ENCODE data around the gene LAMA5.

Gene LAMA5

DNA sequence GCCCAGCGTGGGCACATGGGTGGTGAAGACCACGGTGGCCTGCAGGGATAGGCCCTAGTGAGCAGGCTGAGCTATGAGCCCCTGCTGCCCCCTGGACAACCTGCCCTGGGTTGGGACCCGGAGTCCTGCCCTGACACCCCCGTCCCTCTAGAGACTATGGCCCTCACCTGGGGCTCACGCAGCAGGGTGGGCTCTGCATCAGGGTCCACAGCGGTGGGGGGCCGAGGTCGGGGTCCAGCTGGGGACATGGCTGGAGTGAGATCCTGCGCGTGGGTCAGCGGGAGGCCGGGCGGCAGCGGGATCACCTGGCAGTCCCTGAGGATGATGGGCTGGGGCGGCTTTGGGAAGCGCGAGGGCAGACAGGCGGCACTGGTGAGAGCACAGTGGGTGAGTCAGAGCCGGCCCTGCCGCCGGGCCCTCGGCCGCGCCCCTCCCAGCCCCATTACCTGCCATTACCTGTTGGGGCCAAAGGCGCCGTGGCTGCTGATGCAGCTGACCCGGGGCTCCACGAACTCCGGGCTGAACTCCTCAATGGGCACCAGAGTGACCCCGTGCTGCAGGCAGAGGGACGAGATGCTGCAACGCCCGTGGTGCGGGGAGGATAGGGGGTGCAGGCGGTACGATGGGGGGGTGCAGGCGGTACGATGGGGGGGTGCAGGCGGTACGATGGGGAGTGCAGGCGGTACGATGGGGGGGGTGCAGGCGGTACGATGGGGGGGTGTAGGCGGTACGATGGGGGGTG lies 36.4 kb downstream of the LAMA5 start:
- Histone ChIP-seq H3K4me1 (ENCODE audit: low read length) (no peaks in the 10 kb centered on the region), H3K36me3 (replicated peaks; ENCODE audit: low read depth, low read length) (no peaks in the 10 kb centered on the region), H4K20me1 (ENCODE audit: insufficient read depth, low read length) (no peaks in the 10 kb centered on the region), H3K9ac (ENCODE audit: low read length) (no peak overlapping the region), H3K4me2 (ENCODE audit: low read length) (no peak overlapping the region), H3K79me2 (ENCODE audit: low read length) (no peaks in the 10 kb centered on the region), H3K27me3 (ENCODE audit: low read depth, low read length) (no peaks in the 10 kb centered on the region), H2AFZ (ENCODE audit: low read depth, low read length) (no peak overlapping the region), H3K9me3 (ENCODE audit: insufficient read depth, low read length) (no peaks in the 10 kb centered on the region), H3K4me3 (ENCODE audit: low read length) (no peak overlapping the region), H3K27ac (ENCODE audit: low read length) (no peak overlapping the region)
- TF ChIP-seq, protein P1, sequence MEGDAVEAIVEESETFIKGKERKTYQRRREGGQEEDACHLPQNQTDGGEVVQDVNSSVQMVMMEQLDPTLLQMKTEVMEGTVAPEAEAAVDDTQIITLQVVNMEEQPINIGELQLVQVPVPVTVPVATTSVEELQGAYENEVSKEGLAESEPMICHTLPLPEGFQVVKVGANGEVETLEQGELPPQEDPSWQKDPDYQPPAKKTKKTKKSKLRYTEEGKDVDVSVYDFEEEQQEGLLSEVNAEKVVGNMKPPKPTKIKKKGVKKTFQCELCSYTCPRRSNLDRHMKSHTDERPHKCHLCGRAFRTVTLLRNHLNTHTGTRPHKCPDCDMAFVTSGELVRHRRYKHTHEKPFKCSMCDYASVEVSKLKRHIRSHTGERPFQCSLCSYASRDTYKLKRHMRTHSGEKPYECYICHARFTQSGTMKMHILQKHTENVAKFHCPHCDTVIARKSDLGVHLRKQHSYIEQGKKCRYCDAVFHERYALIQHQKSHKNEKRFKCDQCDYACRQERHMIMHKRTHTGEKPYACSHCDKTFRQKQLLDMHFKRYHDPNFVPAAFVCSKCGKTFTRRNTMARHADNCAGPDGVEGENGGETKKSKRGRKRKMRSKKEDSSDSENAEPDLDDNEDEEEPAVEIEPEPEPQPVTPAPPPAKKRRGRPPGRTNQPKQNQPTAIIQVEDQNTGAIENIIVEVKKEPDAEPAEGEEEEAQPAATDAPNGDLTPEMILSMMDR (IDR thresholded peaks at IDR 0.05; ENCODE audit: low read depth, low read length) = no peak
- TF ChIP-seq EZH2phosphoT487 (IDR thresholded peaks at IDR 0.05; ENCODE audit: low read depth) = no peak

DNA sequence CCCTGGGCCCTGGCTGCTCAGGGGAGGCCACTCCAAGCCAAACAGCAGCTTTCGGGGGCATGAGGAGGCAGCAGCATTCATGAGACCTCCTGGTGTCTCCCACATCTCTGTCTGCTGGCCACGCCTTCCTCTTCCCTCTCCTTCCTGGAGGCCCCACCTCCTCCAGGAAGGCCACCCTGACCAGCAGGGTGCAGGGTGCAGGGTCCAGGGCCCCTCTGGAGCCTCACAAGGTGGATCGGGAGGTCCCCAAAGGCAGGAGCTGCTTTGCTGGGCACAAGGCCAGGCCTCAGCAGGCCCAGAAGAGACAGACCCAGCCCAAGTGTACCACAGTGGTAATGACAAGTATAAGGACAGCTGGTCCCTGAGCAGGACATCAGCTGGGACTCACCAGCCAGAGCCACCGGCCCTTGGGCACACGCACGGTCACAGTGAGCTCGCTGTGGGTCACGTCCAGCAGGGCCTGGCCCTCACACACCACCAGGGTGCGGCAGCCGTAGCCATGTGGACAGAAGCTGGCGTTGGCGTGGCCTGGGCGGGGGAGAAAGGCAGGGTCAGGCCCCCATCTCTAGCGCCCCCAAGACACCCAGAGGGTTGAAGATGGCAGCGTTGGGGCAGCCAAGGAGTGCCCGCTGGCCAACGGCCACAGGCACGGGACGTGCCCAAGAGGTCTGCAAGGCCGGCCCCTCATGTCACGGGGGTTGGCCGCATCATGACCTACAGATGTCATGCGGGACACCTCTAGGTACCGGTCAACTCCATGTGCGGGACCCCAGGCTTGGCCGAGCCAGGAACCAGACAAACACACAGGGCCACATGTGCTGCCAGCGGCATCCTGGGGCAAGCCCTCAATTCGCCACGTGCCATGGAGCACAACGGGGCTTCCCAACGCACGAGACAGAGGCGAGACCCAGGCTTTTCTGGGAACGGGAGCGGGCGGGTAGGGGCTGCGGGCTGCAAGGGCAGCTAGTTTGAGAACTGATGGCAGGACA lies 37.4 kb downstream of the LAMA5 start:
- Histone ChIP-seq H3K79me2 (ENCODE audit: low read length) (no peaks in the 10 kb centered on the region), H3K9me3 (ENCODE audit: insufficient read depth, low read length) (no peaks in the 10 kb centered on the region), H2AFZ (ENCODE audit: low read depth, low read length) (no peak overlapping the region), H3K4me2 (ENCODE audit: low read length) (no peak overlapping the region), H3K27ac (ENCODE audit: low read length) (no peak overlapping the region), H3K36me3 (replicated peaks; ENCODE audit: low read depth, low read length) (no peaks in the 10 kb centered on the region), H3K27me3 (ENCODE audit: low read depth, low read length) (no peaks in the 10 kb centered on the region), H4K20me1 (ENCODE audit: insufficient read depth, low read length) (no peaks in the 10 kb centered on the region), H3K4me1 (ENCODE audit: low read length) (no peaks in the 10 kb centered on the region), H3K4me3 (ENCODE audit: low read length) (no peak overlapping the region), H3K9ac (ENCODE audit: low read length) (no peak overlapping the region)
- TF ChIP-seq, protein P1 (IDR thresholded peaks at IDR 0.05; ENCODE audit: low read depth, low read length) = no peak
- TF ChIP-seq EZH2phosphoT487 (IDR thresholded peaks at IDR 0.05; ENCODE audit: low read depth) = no peak

DNA sequence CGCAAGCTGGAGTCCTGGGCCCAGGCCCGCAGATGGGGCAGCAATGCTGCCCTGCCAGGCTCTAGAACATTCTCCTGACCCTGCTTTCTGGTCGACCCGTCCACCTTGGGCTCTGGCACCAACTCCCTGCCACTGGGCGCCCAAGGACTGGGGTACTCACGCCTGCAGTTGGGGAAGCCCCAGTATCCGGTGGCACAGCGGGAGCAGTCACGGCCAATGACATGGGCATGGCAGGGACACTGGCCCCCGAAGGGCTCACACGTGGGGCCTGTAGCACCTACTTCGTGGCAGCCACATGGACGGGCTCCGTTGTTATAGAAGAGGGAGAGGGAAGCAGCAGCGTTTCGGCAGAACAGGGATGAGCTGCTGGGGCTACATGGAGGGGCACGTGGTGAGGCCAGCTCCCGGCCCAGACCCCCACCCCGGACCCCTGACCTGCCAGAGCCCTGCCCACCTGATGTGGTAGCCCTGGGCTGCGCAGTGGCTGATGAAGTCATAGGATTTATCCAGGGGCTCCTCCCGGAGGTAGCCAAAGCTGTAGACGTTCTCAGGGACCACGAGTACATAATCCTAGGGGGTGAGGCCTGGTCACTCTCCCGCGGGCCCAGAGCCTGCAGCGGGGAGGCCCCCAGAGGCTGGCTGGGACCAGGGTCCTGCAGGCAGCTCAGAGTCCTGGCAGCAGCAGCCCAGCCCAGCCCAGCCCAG lies 38.3 kb downstream of the LAMA5 start:
- Histone ChIP-seq H3K9ac (ENCODE audit: low read length) (no peak overlapping the region), H3K36me3 (replicated peaks; ENCODE audit: low read depth, low read length) (no peaks in the 10 kb centered on the region), H3K4me1 (ENCODE audit: low read length) (no peaks in the 10 kb centered on the region), H4K20me1 (ENCODE audit: insufficient read depth, low read length) (no peaks in the 10 kb centered on the region), H3K9me3 (ENCODE audit: insufficient read depth, low read length) (no peaks in the 10 kb centered on the region), H2AFZ (ENCODE audit: low read depth, low read length) (no peak overlapping the region), H3K27me3 (ENCODE audit: low read depth, low read length) (no peaks in the 10 kb centered on the region), H3K27ac (ENCODE audit: low read length) (no peak overlapping the region), H3K4me2 (ENCODE audit: low read length) (no peak overlapping the region), H3K4me3 (ENCODE audit: low read length) (no peak overlapping the region), H3K79me2 (ENCODE audit: low read length) (no peaks in the 10 kb centered on the region)
- TF ChIP-seq, protein P1 (IDR thresholded peaks at IDR 0.05; ENCODE audit: low read depth, low read length) = no peak
- TF ChIP-seq EZH2phosphoT487 (IDR thresholded peaks at IDR 0.05; ENCODE audit: low read depth) = no peak

Data from OCI-LY3 (cell line).